Measurements from ENCODE around the gene OR5D13. TPM values are rescaled to one million over a fixed set of nuclear protein-coding genes. Genes with fewer than 3 reads are reported as not detected.

The OR5D13 gene, protein sequence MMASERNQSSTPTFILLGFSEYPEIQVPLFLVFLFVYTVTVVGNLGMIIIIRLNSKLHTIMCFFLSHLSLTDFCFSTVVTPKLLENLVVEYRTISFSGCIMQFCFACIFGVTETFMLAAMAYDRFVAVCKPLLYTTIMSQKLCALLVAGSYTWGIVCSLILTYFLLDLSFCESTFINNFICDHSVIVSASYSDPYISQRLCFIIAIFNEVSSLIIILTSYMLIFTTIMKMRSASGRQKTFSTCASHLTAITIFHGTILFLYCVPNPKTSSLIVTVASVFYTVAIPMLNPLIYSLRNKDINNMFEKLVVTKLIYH
- not detected for total RNA-seq

- no peaks in the 10 kb centered on the region for H3K4me1 Mint-ChIP-seq (ENCODE audit: low read depth)
- H3K27me3 Mint-ChIP-seq = no peaks in the 10 kb centered on the region
- POLR2A ChIA-PET = no interaction called here
Measured at GRCh38 chr11:55773138-55773537, at the start of gene OR5D13. TSS of gene OR5D13 (plus strand) at chr11:55773438. CDS start at chr11:55773438, 0 bp downstream.

GRCh38 chr11:55726715-55727324, 46.4 kb upstream of the OR5D13 start:
- intact Hi-C loops (cut with micrococcal nuclease) = loop anchor here (5.0 kb wide), 1 partner anchor 1050 kb away; no protein-coding TSS in a partner anchor
- Mint-ChIP-seq H3K27me3 (no peaks in the 10 kb centered on the region), H3K9me3 (peaks cover 12% of the 10 kb centered on the region), H3K36me3 (no peaks in the 10 kb centered on the region), H3K27ac (no peak overlapping the region), H3K4me1 (ENCODE audit: low read depth) (no peaks in the 10 kb centered on the region), H3K4me3 (no peak overlapping the region)
- ChIA-PET CTCF (no interaction called here), POLR2A (no interaction called here)
- DNase-seq = no peak

More at GRCh38 chr11:55773138-55773537, at the start of gene OR5D13:
- peaks cover 10% of the 10 kb centered on the region for H3K9me3 Mint-ChIP-seq
- CTCF ChIA-PET = no interaction called here
- intact Hi-C loops (cut with micrococcal nuclease) = no loop called here
- H3K36me3 Mint-ChIP-seq = no peaks in the 10 kb centered on the region
- H3K27ac Mint-ChIP-seq = no peak within 1 kb of the TSS
- no peak within 1 kb of the TSS for H3K4me3 Mint-ChIP-seq
- DNase-seq = no peak

GRCh38 chr11:55732936-55733335, 40.3 kb upstream of the OR5D13 start:
- no peaks in the 10 kb centered on the region for H3K4me1 Mint-ChIP-seq (ENCODE audit: low read depth)
- ChIA-PET CTCF (no interaction called here), POLR2A (no interaction called here)
- H3K27ac Mint-ChIP-seq = no peak overlapping the region
- peaks cover 18% of the 10 kb centered on the region for H3K9me3 Mint-ChIP-seq
- H3K36me3 Mint-ChIP-seq = no peaks in the 10 kb centered on the region
- H3K27me3 Mint-ChIP-seq = no peaks in the 10 kb centered on the region
- no peak for DNase-seq
- intact Hi-C loops (cut with micrococcal nuclease) = no loop called here
- H3K4me3 Mint-ChIP-seq = no peak overlapping the region

GRCh38 chr11:55791606-55792005, 18.4 kb downstream of the OR5D13 start:
- intact Hi-C loops (cut with micrococcal nuclease) = loop anchor here (10.0 kb wide), 1 partner anchor 63 kb away; no protein-coding TSS in a partner anchor
- no peak for DNase-seq
- Mint-ChIP-seq H3K9me3 (peaks cover 19% of the 10 kb centered on the region), H3K4me3 (no peak overlapping the region), H3K36me3 (no peaks in the 10 kb centered on the region), H3K27ac (no peak overlapping the region), H3K4me1 (ENCODE audit: low read depth) (no peaks in the 10 kb centered on the region), H3K27me3 (no peaks in the 10 kb centered on the region)
- POLR2A ChIA-PET = no interaction called here
- CTCF ChIA-PET = no interaction called here

DNA sequence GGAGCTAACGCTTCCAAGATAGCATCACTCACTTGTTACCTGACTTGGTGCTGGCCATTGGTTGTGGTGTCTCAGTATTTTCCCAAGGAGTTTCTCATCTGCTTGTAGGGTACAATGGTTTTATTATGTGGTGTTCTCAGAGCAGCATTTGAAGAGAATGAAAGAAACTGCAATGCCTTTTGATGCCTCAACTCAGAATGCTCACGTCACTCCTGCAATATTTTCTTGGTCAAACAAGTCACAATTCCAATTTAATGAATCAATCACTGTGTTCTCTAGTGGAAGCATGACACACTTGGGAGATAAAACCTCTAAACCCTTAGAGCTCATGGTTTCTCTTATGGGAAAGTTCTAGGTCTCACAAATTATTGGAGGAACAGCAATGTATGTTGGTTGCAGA, 20.1 kb downstream of the OR5D13 start:
- no peak overlapping the region for H3K27ac Mint-ChIP-seq
- peaks cover 19% of the 10 kb centered on the region for H3K9me3 Mint-ChIP-seq
- no peaks in the 10 kb centered on the region for H3K36me3 Mint-ChIP-seq
- no peaks in the 10 kb centered on the region for H3K4me1 Mint-ChIP-seq (ENCODE audit: low read depth)
- no peaks in the 10 kb centered on the region for H3K27me3 Mint-ChIP-seq
- no peak overlapping the region for H3K4me3 Mint-ChIP-seq
- DNase-seq = no peak
- intact Hi-C loops (cut with micrococcal nuclease) = loop anchor here (10.0 kb wide), 1 partner anchor 61 kb away; no protein-coding TSS in a partner anchor
- ChIA-PET POLR2A (no interaction called here), CTCF (no interaction called here)

- ChIA-PET POLR2A (no interaction called here), CTCF (no interaction called here)
- intact Hi-C loops (cut with micrococcal nuclease) = loop anchor here (10.0 kb wide), 1 partner anchor 60 kb away; no protein-coding TSS in a partner anchor
- H3K36me3 Mint-ChIP-seq = no peaks in the 10 kb centered on the region
- H3K4me1 Mint-ChIP-seq (ENCODE audit: low read depth) = no peaks in the 10 kb centered on the region
- DNase-seq = no peak
- H3K9me3 Mint-ChIP-seq = peaks cover 32% of the 10 kb centered on the region
- no peaks in the 10 kb centered on the region for H3K27me3 Mint-ChIP-seq
- H3K27ac Mint-ChIP-seq = no peak within 1 kb of the TSS
- H3K4me3 Mint-ChIP-seq = no peak within 1 kb of the TSS
Measured at GRCh38 chr11:55795256-55795655, 22.0 kb downstream of the OR5D13 start, which contains the start of gene OR5D14. TSS of gene OR5D14 (plus strand) at chr11:55795556. CDS start at chr11:55795556, 0 bp downstream.

DNA sequence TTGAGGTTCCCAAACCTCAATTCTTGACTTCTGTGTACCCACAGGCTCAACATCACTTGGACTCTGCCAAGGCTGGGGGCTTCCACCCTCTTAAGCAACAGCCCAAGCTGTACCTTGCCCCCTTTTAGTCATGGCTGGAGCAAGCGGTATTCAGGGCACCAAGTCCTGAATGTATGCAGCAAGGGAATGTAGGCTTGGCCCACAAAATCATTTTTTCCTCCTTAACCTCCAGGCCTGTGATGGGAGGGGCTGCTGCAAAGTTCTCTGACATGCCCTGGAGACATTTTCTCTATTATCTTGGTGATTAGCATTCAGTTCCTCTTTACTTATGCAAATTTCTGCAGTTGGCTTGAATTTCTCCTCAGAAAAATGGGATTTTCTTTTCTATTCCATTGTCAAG, 33.0 kb downstream of the OR5D13 start:
- Mint-ChIP-seq H3K9me3 (peaks cover 35% of the 10 kb centered on the region), H3K27me3 (no peaks in the 10 kb centered on the region), H3K4me1 (ENCODE audit: low read depth) (no peaks in the 10 kb centered on the region), H3K4me3 (no peak overlapping the region), H3K36me3 (no peaks in the 10 kb centered on the region), H3K27ac (no peak overlapping the region)
- ChIA-PET CTCF (no interaction called here), POLR2A (no interaction called here)
- no peak for DNase-seq
- intact Hi-C loops (cut with micrococcal nuclease) = no loop called here

GRCh38 chr11:55811067-55811466, 37.8 kb downstream of the OR5D13 start, which contains the start of gene OR5L1:
TSS of gene OR5L1 (plus strand) at chr11:55811367. CDS start at chr11:55811467, 100 bp downstream.
- ChIA-PET CTCF (no interaction called here), POLR2A (no interaction called here)
- Mint-ChIP-seq H3K36me3 (no peaks in the 10 kb centered on the region), H3K4me3 (no peak within 1 kb of the TSS), H3K4me1 (ENCODE audit: low read depth) (no peaks in the 10 kb centered on the region), H3K27ac (no peak within 1 kb of the TSS), H3K9me3 (peaks cover 42% of the 10 kb centered on the region), H3K27me3 (no peaks in the 10 kb centered on the region)
- intact Hi-C loops (cut with micrococcal nuclease) = no loop called here
- DNase-seq = no peak

- intact Hi-C loops (cut with micrococcal nuclease) = no loop called here
- CTCF ChIA-PET = no interaction called here
- Mint-ChIP-seq H3K4me3 (no peak within 1 kb of the TSS), H3K4me1 (ENCODE audit: low read depth) (no peaks in the 10 kb centered on the region), H3K36me3 (no peaks in the 10 kb centered on the region), H3K27me3 (no peaks in the 10 kb centered on the region), H3K27ac (no peak within 1 kb of the TSS), H3K9me3 (peaks cover 30% of the 10 kb centered on the region)
- POLR2A ChIA-PET = no interaction called here
- no peak for DNase-seq
Measured at GRCh38 chr11:55819330-55819729, 46.1 kb downstream of the OR5D13 start, which contains the start of gene OR5D18. TSS of gene OR5D18 (plus strand) at chr11:55819630. CDS start at chr11:55819630, 0 bp downstream.

Other genes with a start within 250 kb of the OR5D13 start
- not detected for gene OR4C15, start 219.0 kb upstream of the OR5D13 start, total RNA-seq
- not detected for gene OR4C16, start 201.3 kb upstream of the OR5D13 start, total RNA-seq
- not detected for gene OR4C11, start 165.8 kb upstream of the OR5D13 start, total RNA-seq
- not detected for gene OR4P4, start 138.3 kb upstream of the OR5D13 start, total RNA-seq
- not detected for gene OR4S2, start 125.1 kb upstream of the OR5D13 start, total RNA-seq
- gene OR4C6, start 111.2 kb upstream of the OR5D13 start, total RNA-seq = not detected
- gene OR5D14, start 22.1 kb downstream of the OR5D13 start, total RNA-seq = not detected
- gene OR5L1, start 37.9 kb downstream of the OR5D13 start, total RNA-seq = not detected
- not detected for gene OR5D18, start 46.2 kb downstream of the OR5D13 start, total RNA-seq
- gene OR5L2, start 53.8 kb downstream of the OR5D13 start, total RNA-seq = not detected
- not detected for gene OR5D16, start 65.3 kb downstream of the OR5D13 start, total RNA-seq
- gene TRIM51, start 109.9 kb downstream of the OR5D13 start, total RNA-seq = not detected
- gene OR5W2, start 141.1 kb downstream of the OR5D13 start, total RNA-seq = not detected
- not detected for gene OR5I1, start 163.0 kb downstream of the OR5D13 start, total RNA-seq
- gene OR10AG1, start 196.5 kb downstream of the OR5D13 start, total RNA-seq = not detected
- gene OR5F1, start 221.2 kb downstream of the OR5D13 start, total RNA-seq = not detected